HG03066 (cell line): Measurements from ENCODE around the gene KRT14.
"Not testable (repeated sequence)": the region's sequence is repeated elsewhere in the genome, so short reads cannot be mapped to it uniquely, and the experiment has no call there.

Experiments used
- ATAC-seq: cut with Tn5 transposase; IDR thresholded peaks from one replicate; pipeline ENCODE4 v1.9.1; 2021; ENCODE audit warnings: low read depth; ENCODE audit not compliant: unreplicated experiment

KRT14 gene

GRCh38 chr17:41610061-41610517 is 23.4 kb upstream of the KRT14 start:
- ATAC-seq = not testable (repeated sequence)

DNA sequence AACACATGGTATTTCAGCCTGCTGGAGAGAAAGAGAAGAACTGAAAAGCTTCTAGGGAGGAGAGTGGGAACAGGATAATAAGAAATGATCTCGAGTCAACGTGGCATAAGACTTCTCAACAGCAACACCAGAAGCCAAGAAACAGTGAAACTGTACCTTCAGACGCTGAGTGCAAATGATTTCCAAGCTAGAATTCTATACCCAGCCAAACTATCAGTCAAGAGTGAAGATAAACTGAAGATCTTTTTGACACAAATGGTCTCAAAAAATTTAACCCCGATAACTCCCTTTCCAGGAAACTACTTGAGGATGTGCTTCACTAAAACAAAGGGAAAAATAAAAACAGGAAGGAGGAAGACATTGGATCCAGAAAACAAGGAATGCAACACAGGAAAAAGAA is 20.2 kb upstream of the KRT14 start:
- not testable (repeated sequence) for ATAC-seq

DNA sequence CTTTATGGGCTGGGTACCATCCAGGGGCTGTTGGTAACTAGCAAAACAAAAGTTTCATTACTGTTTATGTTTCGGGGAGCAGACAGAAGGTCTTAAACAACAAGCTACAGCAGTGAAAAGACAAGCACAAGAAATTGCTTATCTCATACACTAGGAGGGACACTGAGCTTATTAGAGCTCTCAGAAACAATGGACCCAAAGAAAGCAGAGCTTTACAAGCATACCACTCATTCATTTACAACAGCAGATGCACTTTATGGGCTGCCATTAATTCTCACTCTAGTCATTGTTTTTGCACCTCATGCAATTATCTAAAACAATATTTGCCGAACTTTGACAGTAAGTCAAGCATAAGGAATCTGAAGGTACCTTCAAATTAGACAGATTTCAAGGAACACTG is 15.8 kb upstream of the KRT14 start:
- ATAC-seq = no peak

DNA sequence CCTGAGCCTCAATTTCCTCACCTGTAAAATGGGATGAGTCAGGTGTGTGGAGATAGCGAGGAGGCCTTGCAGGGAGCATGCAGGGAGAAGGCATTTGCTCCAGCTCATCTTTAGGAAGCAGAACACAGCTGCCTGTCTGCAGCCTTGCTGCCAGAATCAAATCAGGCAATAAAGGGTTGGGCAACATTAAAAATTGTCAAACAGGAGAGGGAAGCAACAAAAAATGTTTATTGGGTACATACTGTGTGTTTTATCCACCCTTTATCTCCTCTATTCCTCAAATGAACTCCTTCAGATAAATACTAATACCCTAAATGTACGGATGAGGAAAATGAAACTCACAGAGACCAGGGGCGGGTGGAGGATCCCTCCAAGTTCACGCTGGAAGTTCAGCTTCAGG is 13.6 kb upstream of the KRT14 start:
- no peak for ATAC-seq

DNA sequence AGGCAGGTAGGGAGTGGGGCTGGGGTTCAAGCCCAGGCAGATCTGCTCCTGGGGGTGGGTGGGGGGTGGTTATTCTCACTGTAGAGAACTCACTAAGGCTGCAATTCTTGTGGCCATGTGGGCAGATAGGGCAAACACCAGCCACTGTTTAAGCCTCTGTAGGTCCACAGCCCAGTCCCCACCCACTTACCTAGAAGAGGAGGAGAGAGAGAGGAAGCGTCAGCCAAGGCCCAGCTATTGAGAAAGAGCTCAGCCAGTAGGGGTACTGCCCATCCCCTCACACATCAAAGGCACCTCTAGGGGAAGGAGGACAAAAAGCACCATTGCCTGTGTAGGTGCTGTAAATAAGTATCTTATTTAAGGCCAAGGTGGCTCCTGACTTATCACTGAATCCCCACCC is 13.0 kb upstream of the KRT14 start:
- no peak for ATAC-seq

DNA sequence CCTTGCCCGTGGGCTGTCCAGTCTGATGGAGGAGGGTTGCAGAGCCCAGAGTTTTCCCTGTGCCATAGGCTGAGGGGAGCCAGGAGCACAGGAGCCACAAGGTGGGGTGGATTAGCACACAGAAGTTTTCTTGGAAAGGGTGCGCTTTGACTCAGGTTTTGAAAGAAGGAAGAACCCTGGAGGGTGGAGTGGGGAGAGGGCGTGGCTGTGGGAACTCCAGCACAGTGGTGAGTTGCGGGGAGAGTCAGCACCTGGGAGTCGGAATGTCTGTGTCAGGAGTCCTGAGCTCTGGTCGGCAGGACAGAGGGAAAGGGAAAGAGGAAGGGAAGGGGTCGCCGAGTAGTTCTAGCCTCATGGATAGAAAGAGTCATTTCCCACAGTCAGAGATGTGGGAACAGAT is 8.9 kb upstream of the KRT14 start:
- ATAC-seq = no peak

- ATAC-seq = no peak
Measured at GRCh38 chr17:41594363-41594915, 7.7 kb upstream of the KRT14 start.

- no peak for ATAC-seq
Measured at GRCh38 chr17:41593306-41593981, 6.7 kb upstream of the KRT14 start.

DNA sequence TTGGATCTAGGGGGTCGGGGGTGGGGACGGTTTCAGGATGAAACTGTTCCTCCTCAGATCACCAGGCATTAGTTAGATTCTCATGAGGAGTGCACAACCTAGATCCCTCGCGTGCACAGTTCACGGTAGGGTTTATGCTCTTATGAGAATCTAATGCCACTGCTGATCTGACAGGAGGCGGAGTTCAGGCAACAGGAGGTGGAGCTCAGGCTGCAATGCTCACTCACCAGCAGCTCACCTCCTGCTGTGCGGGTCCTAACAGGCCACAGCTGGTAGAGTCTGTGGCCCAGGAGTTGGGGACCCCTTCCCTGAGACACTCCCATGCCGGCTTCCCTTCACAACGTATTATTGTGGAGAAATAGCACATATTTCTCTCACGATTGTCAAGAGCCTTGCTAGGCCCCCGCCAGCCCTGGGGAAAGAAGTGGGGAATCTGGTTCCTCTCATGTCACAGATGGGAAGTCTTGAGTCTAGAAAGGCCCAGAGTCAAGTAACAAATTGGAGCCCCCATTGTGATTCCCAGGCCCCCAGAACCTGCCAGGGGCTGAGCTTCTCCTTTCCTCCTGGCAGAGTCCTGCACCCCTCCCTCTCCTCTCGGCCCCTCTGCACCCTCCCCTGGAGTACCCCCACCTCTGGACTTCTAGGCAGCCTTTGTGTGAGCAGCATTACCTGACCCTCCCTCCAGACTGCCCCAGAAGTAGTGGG is 6.1 kb upstream of the KRT14 start:
- no peak for ATAC-seq

DNA sequence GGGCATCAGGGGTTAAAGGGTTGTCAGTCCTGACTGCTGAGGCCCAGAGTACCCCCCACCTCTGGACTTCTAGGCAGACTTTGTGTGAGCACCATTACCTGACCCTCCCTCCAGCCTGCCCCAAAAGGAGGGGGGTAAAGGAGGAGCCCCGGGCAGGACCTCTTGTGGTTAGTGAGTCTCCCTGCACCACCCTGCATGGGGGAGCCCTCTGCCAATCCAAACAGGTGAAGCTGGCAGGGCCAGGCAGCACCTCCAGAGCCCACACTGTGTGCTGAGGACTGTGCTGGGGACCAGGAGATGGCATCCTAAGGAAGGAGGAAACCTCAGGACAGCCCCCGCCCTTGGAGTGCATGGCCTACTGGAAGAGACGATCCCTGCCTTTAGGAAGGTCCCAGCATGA is 2.6 kb upstream of the KRT14 start:
- ATAC-seq = no peak

GRCh38 chr17:41588126-41588810 is 1.6 kb upstream of the KRT14 start:
- no peak for ATAC-seq

- no peak for ATAC-seq
Measured at GRCh38 chr17:41585301-41586056, 1.2 kb downstream of the KRT14 start.

- ATAC-seq = not testable (repeated sequence)
Measured at GRCh38 chr17:41584331-41584927, 2.3 kb downstream of the KRT14 start.

GRCh38 chr17:41583137-41584127 is 3.3 kb downstream of the KRT14 start:
- ATAC-seq = no peak

GRCh38 chr17:41582061-41582968 is 4.4 kb downstream of the KRT14 start:
- not testable (repeated sequence) for ATAC-seq

GRCh38 chr17:41581366-41582060 is 5.2 kb downstream of the KRT14 start:
- ATAC-seq = no peak

GRCh38 chr17:41580687-41581365 is 5.9 kb downstream of the KRT14 start:
- ATAC-seq = no peak
